Suprapubic skin (tissue), 4 donors: ENCODE measurements around the gene FUCA2.

ENCODE experiments used
- CTCF ChIP-seq, 2 donors: fragments of 200-600 bp in 1 of 2; fragments of 450-650 bp in 1 of 2; sonication (generic) in 1 of 2; IDR thresholded peaks; one replicate each; pipeline ENCODE4 v1.5.1; 2016 to 2019; ENCODE audit warnings: antibody characterized with exemption in 2 of 2, mild to moderate bottlenecking in 1 of 2, moderate library complexity in 1 of 2
- POLR2A ChIP-seq, 2 donors: fragments of 450-650 bp; IDR thresholded peaks; one replicate each; pipeline ENCODE4 v1.6.1; 2017; ENCODE audit warnings: antibody characterized with exemption in 2 of 2, mild to moderate bottlenecking in 2 of 2, moderate library complexity in 2 of 2
- POLR2AphosphoS5 ChIP-seq, 3 donors: sonication (generic); formaldehyde crosslinking; IDR thresholded peaks; one replicate each; pipeline ENCODE4 v1.6.1; 2017; ENCODE audit warnings: antibody characterized with exemption in 3 of 3

DNA sequence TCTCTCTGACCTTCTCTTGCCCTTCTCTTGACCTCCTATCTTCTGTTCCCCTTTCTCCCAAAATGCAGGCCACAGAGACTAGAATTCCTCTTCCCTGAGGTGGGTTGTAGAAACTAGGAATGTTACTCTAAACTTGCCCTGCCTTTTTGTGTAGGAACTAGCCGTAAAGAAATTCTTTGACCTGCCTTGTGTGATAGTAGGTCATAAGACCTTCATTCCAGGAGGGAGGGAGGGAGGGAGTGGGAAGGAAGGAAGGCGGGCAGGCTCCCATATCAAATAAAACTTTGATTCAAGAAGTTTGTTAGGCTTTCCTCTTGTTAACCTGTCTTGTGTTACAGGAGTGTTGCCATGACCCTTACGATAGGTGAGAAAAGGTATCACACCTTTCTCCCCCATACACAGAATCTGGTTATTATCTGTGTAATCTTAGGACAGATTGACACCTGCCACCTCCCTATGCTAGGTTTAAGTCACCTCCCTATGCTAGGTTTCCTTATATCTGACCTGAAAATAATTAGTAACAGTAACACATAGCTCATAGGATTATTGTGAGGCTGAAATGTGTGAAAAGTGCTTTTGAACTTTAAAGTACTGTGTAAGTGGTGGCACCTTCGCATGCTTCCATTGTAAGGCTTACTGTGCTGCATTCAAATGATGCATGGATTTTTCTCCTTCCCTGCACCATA, 32.6 kb upstream of the FUCA2 start:
- no peak for TF ChIP-seq POLR2A (IDR thresholded peaks at IDR 0.05)
- TF ChIP-seq CTCF (IDR thresholded peaks at IDR 0.05): no peak
- no peak for TF ChIP-seq POLR2AphosphoS5 (IDR thresholded peaks at IDR 0.05)
